H1 (cell line): ENCODE results near the gene RAD51B. TPM values are rescaled to one million over a fixed set of nuclear protein-coding genes. Genes with fewer than 3 reads are reported as not detected.

ENCODE experiments used
- CTCF ChIA-PET: fragments of 300-600 bp; sonication (Branson Sonifier 250); formaldehyde crosslinking; loops from one replicate; lab custom pipeline; 2021; ENCODE audit not compliant: partially characterized antibody; lab: Charles Lee
- POLR2A ChIA-PET: fragments of 300-600 bp; sonication (Branson Sonifier 250); formaldehyde crosslinking; loops from one replicate; lab custom pipeline; 2021; ENCODE audit warnings: inconsistent platforms; ENCODE audit not compliant: partially characterized antibody; lab: Charles Lee
- DNase-seq, 2 experiments: peaks; one replicate each; pipeline versions ENCODE4 v3.0.0 to v3.0.0-alpha.2; 2010 to 2022; ENCODE audit warnings: low spot score in 2 of 2, low read depth in 1 of 2, mixed read lengths in 1 of 2
- FAIRE-seq: peaks from 2 replicates; lab custom pipeline; 2011; peaks lifted over from hg19 to GRCh38; lab: Jason Lieb, UNC
- H2AFZ ChIP-seq: 2 replicates; pipeline ENCODE4 v1.8.1; 2012; ENCODE audit warnings: low read length, inconsistent platforms
- H2AK5ac ChIP-seq: 2 replicates; pipeline ENCODE4 v1.6.1; 2013; ENCODE audit warnings: low read depth, low read length
- H2BK120ac ChIP-seq: replicated peaks from 2 replicates; pipeline ENCODE3; 2013; ENCODE audit warnings: low read depth, low read length, inconsistent platforms
- H2BK12ac ChIP-seq: 2 replicates; pipeline ENCODE4 v1.6.1; 2013; ENCODE audit warnings: low read depth, low read length
- H2BK15ac ChIP-seq: 2 replicates; pipeline ENCODE4 v1.6.1; 2013; ENCODE audit warnings: low read length
- H2BK20ac ChIP-seq: 2 replicates; pipeline ENCODE4 v1.6.1; 2013; ENCODE audit warnings: low read length
- H2BK5ac ChIP-seq: 2 replicates; pipeline ENCODE4 v1.6.1; 2013; ENCODE audit warnings: low read depth, low read length
- H3K14ac ChIP-seq: 2 replicates; pipeline ENCODE4 v1.6.1; 2013; ENCODE audit warnings: inconsistent platforms; ENCODE audit not compliant: insufficient read length
- H3K18ac ChIP-seq: 2 replicates; pipeline ENCODE4 v1.6.1; 2013; ENCODE audit warnings: low read length; ENCODE audit errors: extremely low read depth
- H3K23ac ChIP-seq: 2 replicates; pipeline ENCODE4 v1.6.1; 2013; ENCODE audit warnings: inconsistent platforms; ENCODE audit not compliant: insufficient read length
- H3K23me2 ChIP-seq: 2 replicates; pipeline ENCODE4 v1.6.1; 2013; ENCODE audit warnings: low read depth, low read length
- H3K27ac ChIP-seq: 2 replicates; pipeline ENCODE4 v1.6.1; 2011; ENCODE audit warnings: low read depth, low read length, inconsistent platforms
- H3K27me3 ChIP-seq, 4 experiments: replicated peaks in 1 of 4; 1 replicate in 1 of 4; 2 replicates in 3 of 4; pipeline versions ENCODE4 v1.6.1 to v1.8.1; 2011 to 2013; ENCODE audit warnings: low read length in 3 of 4, mild to moderate bottlenecking in 3 of 4, inconsistent platforms in 2 of 4, mixed read lengths in 2 of 4, moderate library complexity in 1 of 4; ENCODE audit not compliant: control insufficient read depth in 3 of 4, insufficient read depth in 3 of 4; ENCODE audit errors: extremely low read depth in 1 of 4
- H3K36me3 ChIP-seq, 4 experiments: 2 replicates each; pipeline versions ENCODE4 v1.6.1 to v1.8.1; 2011 to 2013; ENCODE audit warnings: mild to moderate bottlenecking in 4 of 4, low read length in 3 of 4, moderate library complexity in 2 of 4, control low read depth in 1 of 4, inconsistent platforms in 1 of 4; ENCODE audit not compliant: insufficient read depth in 4 of 4, control insufficient read depth in 2 of 4
- H3K4ac ChIP-seq: replicated peaks from 2 replicates; pipeline ENCODE3; 2013; ENCODE audit warnings: low read length, low read depth, mixed read lengths, inconsistent platforms; ENCODE audit not compliant: insufficient read length
- H3K4me1 ChIP-seq, 4 experiments: replicated peaks in 1 of 4; 1 replicate in 1 of 4; 2 replicates in 3 of 4; pipeline versions ENCODE4 v1.6.1 to v1.8.1; 2011 to 2013; ENCODE audit warnings: low read length in 3 of 4, inconsistent platforms in 2 of 4, mixed read lengths in 1 of 4; ENCODE audit not compliant: insufficient read depth in 4 of 4, control insufficient read depth in 3 of 4
- H3K4me2 ChIP-seq, 2 experiments: 2 replicates each; pipeline versions ENCODE4 v1.6.1 to v1.8.1; 2011 to 2013; ENCODE audit warnings: low read depth in 2 of 2, low read length in 2 of 2, control low read depth in 1 of 2, inconsistent platforms in 1 of 2, mild to moderate bottlenecking in 1 of 2; ENCODE audit not compliant: insufficient read depth in 1 of 2
- H3K4me3 ChIP-seq, 4 experiments: fragments of 200-600, 300-600 bp in 1 of 4; sonication (generic), shearing (Covaris generic), sonication (Bioruptor Twin) in 1 of 4; 2 replicates each; pipeline versions ENCODE4 v1.5.1 to v1.8.1; 2011 to 2016; ENCODE audit warnings: low read length in 4 of 4, low read depth in 3 of 4, control low read depth in 2 of 4, inconsistent platforms in 2 of 4, mild to moderate bottlenecking in 2 of 4, mixed read lengths in 1 of 4, moderate library complexity in 1 of 4; ENCODE audit not compliant: insufficient read depth in 2 of 4; ENCODE audit errors: extremely low read depth in 1 of 4
- H3K56ac ChIP-seq: replicated peaks from 2 replicates; pipeline ENCODE3; 2013; ENCODE audit warnings: low read depth, mild to moderate bottlenecking, mixed read lengths, low read length, inconsistent platforms; ENCODE audit not compliant: insufficient read length
- H3K79me1 ChIP-seq: 2 replicates; pipeline ENCODE4 v1.6.1; 2013; ENCODE audit warnings: low read depth, low read length, control low read depth
- H3K79me2 ChIP-seq, 2 experiments: 2 replicates each; pipeline versions ENCODE4 v1.6.1 to v1.8.1; 2012 to 2013; ENCODE audit warnings: low read length in 2 of 2, mild to moderate bottlenecking in 2 of 2, inconsistent platforms in 1 of 2; ENCODE audit not compliant: insufficient read depth in 2 of 2, control insufficient read depth in 1 of 2
- H3K9ac ChIP-seq, 4 experiments: replicated peaks in 1 of 4; 1 replicate in 1 of 4; 2 replicates in 3 of 4; pipeline versions ENCODE4 v1.6.1 to v1.8.1; 2011 to 2013; ENCODE audit warnings: low read depth in 3 of 4, low read length in 3 of 4, control low read depth in 2 of 4, mild to moderate bottlenecking in 2 of 4, moderate library complexity in 2 of 4, inconsistent platforms in 1 of 4; ENCODE audit errors: extremely low read depth in 1 of 4
- H3K9me3 ChIP-seq, 2 experiments: 2 replicates each; pipeline versions ENCODE4 v1.6.1 to v1.8.1; 2012 to 2013; ENCODE audit warnings: mild to moderate bottlenecking in 2 of 2, moderate library complexity in 2 of 2, control low read depth in 1 of 2, inconsistent platforms in 1 of 2, low read depth in 1 of 2, low read length in 1 of 2, mixed read lengths in 1 of 2; ENCODE audit not compliant: insufficient read depth in 2 of 2
- H4K20me1 ChIP-seq, 2 experiments: replicated peaks in 1 of 2; 2 replicates each; pipeline versions ENCODE3 to v1.8.1; 2011 to 2013; ENCODE audit warnings: inconsistent platforms in 2 of 2, low read length in 2 of 2, mild to moderate bottlenecking in 1 of 2; ENCODE audit not compliant: insufficient read depth in 2 of 2, control insufficient read depth in 1 of 2
- H4K5ac ChIP-seq: 2 replicates; pipeline ENCODE4 v1.6.1; 2013; ENCODE audit warnings: low read length, low read depth, mixed read lengths, inconsistent platforms; ENCODE audit not compliant: insufficient read length
- H4K8ac ChIP-seq: 2 replicates; pipeline ENCODE4 v1.8.0; 2013; ENCODE audit warnings: mild to moderate bottlenecking, moderate library complexity, low read length, inconsistent platforms; ENCODE audit not compliant: insufficient read depth; ENCODE audit errors: extremely low read depth
- H4K91ac ChIP-seq: replicated peaks from 2 replicates; pipeline ENCODE3; 2013; ENCODE audit warnings: low read length, mixed read lengths, inconsistent platforms; ENCODE audit not compliant: insufficient read length
- BCL11A ChIP-seq, 2 experiments: IDR thresholded peaks; one replicate each; pipeline ENCODE4 v1.6.1; 2011; ENCODE audit warnings: low read depth in 2 of 2, low read length in 2 of 2, mild to moderate bottlenecking in 2 of 2
- CREB1 ChIP-seq: IDR thresholded peaks from 2 replicates; pipeline ENCODE4 v1.6.1; 2012; ENCODE audit warnings: inconsistent platforms
- GTF2F1 ChIP-seq: IDR thresholded peaks from 2 replicates; pipeline ENCODE4 v1.6.1; 2012; ENCODE audit warnings: low read depth, low read length, improper control_type of control experiment, borderline replicate concordance
- NRF1 ChIP-seq: IDR thresholded peaks from 2 replicates; pipeline ENCODE4 v1.6.1; 2011; ENCODE audit warnings: mild to moderate bottlenecking, low read depth, low read length, improper control_type of control experiment
- SAP30 ChIP-seq: fragments of 300-600 bp; sonication (generic); IDR thresholded peaks from 2 replicates; pipeline ENCODE4 v1.7.1; 2012; ENCODE audit warnings: low read length, moderate library complexity, mild to moderate bottlenecking, inconsistent platforms; ENCODE audit not compliant: insufficient read depth, insufficient replicate concordance
- WGBS, 2 experiments: shearing (Covaris generic) in 1 of 2; methylation state at CpG; one replicate each; pipeline versions ENCODE4 v1.1.6 to v1.1.7; 2013 to 2015; ENCODE audit warnings: low lambda C conversion rate in 2 of 2, mixed read lengths in 2 of 2, inconsistent platforms in 1 of 2, low coverage in 1 of 2, missing lambda C conversion rate in 1 of 2; ENCODE audit not compliant: insufficient replicate concordance in 2 of 2, insufficient coverage in 1 of 2, insufficient read length in 1 of 2; ENCODE audit errors: extremely low coverage in 1 of 2, missing lambda C conversion rate in 1 of 2; 5-methylcytosine and 5-hydroxymethylcytosine counted together
- polyA plus RNA-seq, 7 experiments: library from polyadenylated mRNA; depleted of rRNA in 3 of 7; stranded (reverse) in 5 of 7; unstranded in 2 of 7; fragments of >200 nt in 5 of 7; fragments of 200-250 nt in 2 of 7; gene quantifications; 1 replicate in 5 of 7; 2 replicates in 1 of 7; 4 replicates in 1 of 7; pipeline versions ENCODE4 v1.2.1 to v1.2.3, GENCODE V29; 2011 to 2013; ENCODE audit warnings: missing spikeins in 2 of 7, mixed read lengths in 2 of 7
- total RNA-seq: library from RNA; stranded (reverse); fragmentation: NEBNext Ultra II Directional; extraction: Animal tissue kit (Norgen Biotek cat#: 25700); gene quantifications from 2 replicates; pipeline ENCODE4 v1.2.1, GENCODE V29; 2021

The RAD51B gene
- total and polyA plus RNA-seq, 2 of the 8 experiments (the other 6 are each of a cell fraction or from before 2014, with no cell fraction given): 3.9 to 14.9 TPM

- no peak overlapping the region for H3K14ac ChIP-seq
- H2BK12ac ChIP-seq: no peak overlapping the region
- no peaks in the 10 kb centered on the region for H3K9me3 ChIP-seq
- H3K4ac ChIP-seq: no peak overlapping the region
- H3K27ac ChIP-seq: no peak overlapping the region
- no peaks in the 10 kb centered on the region for H3K27me3 ChIP-seq
- H3K56ac ChIP-seq: no peak overlapping the region
- H3K4me3 ChIP-seq: no peak overlapping the region
- no peak overlapping the region for H4K8ac ChIP-seq
- no peaks in the 10 kb centered on the region for H3K79me2 ChIP-seq
- H2BK5ac ChIP-seq: no peak overlapping the region
- H2AK5ac ChIP-seq: no peak overlapping the region
- no peaks in the 10 kb centered on the region for H3K23me2 ChIP-seq
- no peak overlapping the region for H4K5ac ChIP-seq
- WGBS, 2 experiments: 90% methylated on average over 2 of the region's 2 CpGs; no CpG with 5 or more reads in 1 of the 2 experiments
- no peak overlapping the region for H4K91ac ChIP-seq
- no peaks in the 10 kb centered on the region for H4K20me1 ChIP-seq
- no peak overlapping the region for H3K18ac ChIP-seq
- TF ChIP-seq GTF2F1 (no peak), BCL11A (IDR thresholded peaks at IDR 0.05; ENCODE audit: low read depth in 2 of 2, low read length in 2 of 2) (no peak), SAP30 (no peak), NRF1 (no peak), CREB1 (no peak)
- no peak overlapping the region for H2BK20ac ChIP-seq
- H3K4me1 ChIP-seq: peaks cover 0 to 12% (median 7%) of the 10 kb centered on the region in 4 experiments; a peak in 6 of 7 replicates
- POLR2A ChIA-PET: interaction anchor here (0.5 to 1.4 kb wide), 2 partner anchors 99 to 1049 kb away, joined by 3 to 5 read pairs; partner anchors contain the start of gene ZFP36L1
- no peak overlapping the region for H2BK120ac ChIP-seq
- FAIRE-seq (no peak), DNase-seq (no peak)
- H3K36me3 ChIP-seq: no peaks in the 10 kb centered on the region
- no peak overlapping the region for H2BK15ac ChIP-seq
- H3K79me1 ChIP-seq: no peaks in the 10 kb centered on the region
- H2AFZ ChIP-seq: no peak overlapping the region
- H3K4me2 ChIP-seq: no peak overlapping the region
- no peak overlapping the region for H3K9ac ChIP-seq
- H3K23ac ChIP-seq: no peak overlapping the region
- CTCF ChIA-PET: interaction anchor here (0.6 to 1.8 kb wide), 6 partner anchors 11 to 760 kb away, joined by 3 to 5 read pairs (median 4); no protein-coding TSS in a partner anchor
These were observed 874.3 kb downstream of the RAD51B start for GRCh38 chr14:68693926-68694325.
